ENCODE data around the gene PALM2AKAP2.
A peak's percentile ranks its signal among the peaks of the same experiment; 100 is the strongest.
"Not testable (repeated sequence)": the region's sequence is repeated elsewhere in the genome, so short reads cannot be mapped to it uniquely, and the experiment has no call there.

Gene PALM2AKAP2

GRCh38 chr9:109805050-109805449, 25.1 kb downstream of the PALM2AKAP2 start:
- no peak for DNase-seq (ENCODE audit: low spot score)

- no peak for DNase-seq (ENCODE audit: low spot score)
These were observed 26.6 kb downstream of the PALM2AKAP2 start for GRCh38 chr9:109806506-109807115.

- no peak for DNase-seq (ENCODE audit: low spot score)
These were observed 31.9 kb downstream of the PALM2AKAP2 start for GRCh38 chr9:109811876-109812275.

GRCh38 chr9:109812331-109812730, 32.3 kb downstream of the PALM2AKAP2 start:
- no peak for DNase-seq (ENCODE audit: low spot score)

GRCh38 chr9:109812818-109813281, 32.9 kb downstream of the PALM2AKAP2 start:
- no peak for DNase-seq (ENCODE audit: low spot score)

- no peak for DNase-seq (ENCODE audit: low spot score)
These were observed 33.3 kb downstream of the PALM2AKAP2 start for GRCh38 chr9:109813303-109813702.

GRCh38 chr9:109813829-109814228, 33.8 kb downstream of the PALM2AKAP2 start:
- DNase-seq (ENCODE audit: low spot score) = no peak

GRCh38 chr9:109815366-109815947, 35.5 kb downstream of the PALM2AKAP2 start:
- DNase-seq (ENCODE audit: low spot score) = no peak

GRCh38 chr9:109816490-109816889, 36.5 kb downstream of the PALM2AKAP2 start:
- DNase-seq (ENCODE audit: low spot score) = no peak

GRCh38 chr9:109817146-109817845, 37.3 kb downstream of the PALM2AKAP2 start:
- no peak for DNase-seq (ENCODE audit: low spot score)

- DNase-seq (ENCODE audit: low spot score) = peak; percentile 79
These were observed 38.0 kb downstream of the PALM2AKAP2 start for GRCh38 chr9:109817846-109818472.

- DNase-seq (ENCODE audit: low spot score) = no peak
These were observed 41.7 kb downstream of the PALM2AKAP2 start for GRCh38 chr9:109821711-109822110.

GRCh38 chr9:109825383-109825782, 45.4 kb downstream of the PALM2AKAP2 start:
- not testable (repeated sequence) for DNase-seq (ENCODE audit: low spot score)

GRCh38 chr9:109826559-109826958, 46.6 kb downstream of the PALM2AKAP2 start:
- no peak for DNase-seq (ENCODE audit: low spot score)

- DNase-seq (ENCODE audit: low spot score) = no peak
These were observed 48.3 kb downstream of the PALM2AKAP2 start for GRCh38 chr9:109828254-109828653.

Measured in iPS-NIHi11 (cell line).